Measurements from ENCODE around the gene MAPK14. TPM values are rescaled to one million over a fixed set of nuclear protein-coding genes. Genes with fewer than 3 reads are reported as not detected.
A peak's percentile ranks its signal among the peaks of the same experiment; 100 is the strongest.

MAPK14 gene
- total and polyA plus RNA-seq, 2 experiments from 2014 or later = 26.8 to 45.0 TPM

GRCh38 chr6:36062247-36062646, 34.6 kb downstream of the MAPK14 start:
- 72 to 84% methylated on average over 2 of the region's 2 CpGs for WGBS, 2 experiments (ENCODE audit: low coverage in 1 of 2, low lambda C conversion rate in 2 of 2, missing lambda C conversion rate in 2 of 2)
- H3K4me2 ChIP-seq (ENCODE audit: unreplicated experiment) = no peak overlapping the region
- H3K79me2 ChIP-seq (ENCODE audit: insufficient read depth) = peaks cover 100% of the 10 kb centered on the region
- no peak for DNase-seq
- H3K27me3 ChIP-seq (replicated peaks; ENCODE audit: insufficient read depth) = no peaks in the 10 kb centered on the region
- H3K36me3 ChIP-seq (ENCODE audit: low read depth) = peaks cover 11% of the 10 kb centered on the region; the same call in 1 of the 2 replicates
- peaks cover 21% of the 10 kb centered on the region for H3K4me1 ChIP-seq (ENCODE audit: insufficient read depth)
- H3K9me2 ChIP-seq (ENCODE audit: insufficient read depth) = no peaks in the 10 kb centered on the region
- peaks cover 23% of the 10 kb centered on the region for H4K20me1 ChIP-seq (ENCODE audit: insufficient read depth)
- no peak for TF ChIP-seq EZH2phosphoT487 (IDR thresholded peaks at IDR 0.05; ENCODE audit: insufficient read depth, low read depth)
- TF ChIP-seq EZH2 (IDR thresholded peaks at IDR 0.05; ENCODE audit: insufficient read depth, poor library complexity, severe bottlenecking) = no peak
- peaks cover 11% of the 10 kb centered on the region for H3F3A ChIP-seq (ENCODE audit: insufficient read depth)
- H3K4me3 ChIP-seq = no peak overlapping the region
- no peak overlapping the region for H3K9ac ChIP-seq
- H3K27ac ChIP-seq = no peak overlapping the region
- in situ Hi-C loops (cut with MboI) = no loop called here
- H2AFZ ChIP-seq = no peak overlapping the region
- H3K9me3 ChIP-seq (ENCODE audit: low read depth) = no peaks in the 10 kb centered on the region

- Histone ChIP-seq H3K9ac (no peak overlapping the region), H3K36me3 (ENCODE audit: low read depth) (peaks cover 11% of the 10 kb centered on the region; the same call in 1 of the 2 replicates), H3K27me3 (replicated peaks; ENCODE audit: insufficient read depth) (no peaks in the 10 kb centered on the region), H3K79me2 (ENCODE audit: insufficient read depth) (peaks cover 100% of the 10 kb centered on the region), H3F3A (ENCODE audit: insufficient read depth) (peaks cover 20% of the 10 kb centered on the region), H3K4me1 (ENCODE audit: insufficient read depth) (peaks cover 28% of the 10 kb centered on the region), H3K4me3 (no peak overlapping the region), H3K27ac (no peak overlapping the region), H3K9me3 (ENCODE audit: low read depth) (no peaks in the 10 kb centered on the region), H2AFZ (no peak overlapping the region), H3K4me2 (ENCODE audit: unreplicated experiment) (no peak overlapping the region), H4K20me1 (ENCODE audit: insufficient read depth) (peaks cover 22% of the 10 kb centered on the region), H3K9me2 (ENCODE audit: insufficient read depth) (no peaks in the 10 kb centered on the region)
- DNase-seq = no peak
- in situ Hi-C loops (cut with MboI) = no loop called here
- WGBS, 2 experiments (ENCODE audit: low coverage in 1 of 2, low lambda C conversion rate in 2 of 2, missing lambda C conversion rate in 2 of 2) = 95 to 99% methylated on average over 4 of the region's 4 CpGs
- TF ChIP-seq EZH2 (IDR thresholded peaks at IDR 0.05; ENCODE audit: insufficient read depth, poor library complexity, severe bottlenecking) (no peak), EZH2phosphoT487 (IDR thresholded peaks at IDR 0.05; ENCODE audit: insufficient read depth, low read depth) (no peak)
These were observed 35.9 kb downstream of the MAPK14 start for GRCh38 chr6:36063318-36064060.

- Histone ChIP-seq H3K9ac (no peak overlapping the region), H2AFZ (no peak overlapping the region), H3K9me3 (ENCODE audit: low read depth) (no peaks in the 10 kb centered on the region), H3K4me3 (no peak overlapping the region), H3K4me1 (ENCODE audit: insufficient read depth) (peaks cover 28% of the 10 kb centered on the region), H3K79me2 (ENCODE audit: insufficient read depth) (peaks cover 100% of the 10 kb centered on the region), H3K27ac (no peak overlapping the region), H4K20me1 (ENCODE audit: insufficient read depth) (peaks cover 20% of the 10 kb centered on the region), H3K27me3 (replicated peaks; ENCODE audit: insufficient read depth) (no peaks in the 10 kb centered on the region), H3F3A (ENCODE audit: insufficient read depth) (peaks cover 20% of the 10 kb centered on the region), H3K4me2 (ENCODE audit: unreplicated experiment) (no peak overlapping the region), H3K9me2 (ENCODE audit: insufficient read depth) (no peaks in the 10 kb centered on the region), H3K36me3 (ENCODE audit: low read depth) (peaks cover 7% of the 10 kb centered on the region; the same call in 1 of the 2 replicates)
- 74 to 76% methylated on average over 3 of the region's 3 CpGs for WGBS, 2 experiments (ENCODE audit: low coverage in 1 of 2, low lambda C conversion rate in 2 of 2, missing lambda C conversion rate in 2 of 2)
- in situ Hi-C loops (cut with MboI) = no loop called here
- no peak for DNase-seq
- TF ChIP-seq EZH2phosphoT487 (IDR thresholded peaks at IDR 0.05; ENCODE audit: insufficient read depth, low read depth) (no peak), EZH2 (IDR thresholded peaks at IDR 0.05; ENCODE audit: insufficient read depth, poor library complexity, severe bottlenecking) (no peak)
These were observed 37.3 kb downstream of the MAPK14 start for GRCh38 chr6:36064770-36065396.

- no peak overlapping the region for H3K27ac ChIP-seq
These were observed 38.3 kb downstream of the MAPK14 start for GRCh38 chr6:36065916-36066315.

More at GRCh38 chr6:36065916-36066315, 38.3 kb downstream of the MAPK14 start:
- Histone ChIP-seq H3K4me3 (no peak overlapping the region), H3K9ac (no peak overlapping the region), H3K27me3 (replicated peaks; ENCODE audit: insufficient read depth) (no peaks in the 10 kb centered on the region), H2AFZ (no peak overlapping the region), H3K36me3 (ENCODE audit: low read depth) (0 out of 2 replicates have a peak, but pooled peaks cover 3% of the 10 kb centered on the region), H3K9me3 (ENCODE audit: low read depth) (no peaks in the 10 kb centered on the region), H3K79me2 (ENCODE audit: insufficient read depth) (peaks cover 100% of the 10 kb centered on the region), H3K4me2 (ENCODE audit: unreplicated experiment) (peak overlapping the region; percentile 16), H3K9me2 (ENCODE audit: insufficient read depth) (no peaks in the 10 kb centered on the region), H3K4me1 (ENCODE audit: insufficient read depth) (peaks cover 28% of the 10 kb centered on the region), H3F3A (ENCODE audit: insufficient read depth) (peaks cover 20% of the 10 kb centered on the region), H4K20me1 (ENCODE audit: insufficient read depth) (peaks cover 20% of the 10 kb centered on the region)
- in situ Hi-C loops (cut with MboI) = no loop called here
- DNase-seq = no peak
- TF ChIP-seq EZH2 (IDR thresholded peaks at IDR 0.05; ENCODE audit: insufficient read depth, poor library complexity, severe bottlenecking) (no peak), EZH2phosphoT487 (IDR thresholded peaks at IDR 0.05; ENCODE audit: insufficient read depth, low read depth) (no peak)

Data from GM23248 (cell line).